NT2/D1 (cell line): ENCODE measurements around the gene SHISA7.

Source experiments
- DNase-seq: peaks from one replicate; pipeline ENCODE4 v3.0.0-alpha.2; 2011; ENCODE audit warnings: low read depth, low spot score
- H3K27me3 ChIP-seq: 2 replicates; pipeline ENCODE4 v1.6.0; 2011; ENCODE audit warnings: mild to moderate bottlenecking; ENCODE audit not compliant: insufficient read length, insufficient read depth
- H3K36me3 ChIP-seq: 2 replicates; pipeline ENCODE4 v1.6.1; 2011; ENCODE audit warnings: mild to moderate bottlenecking, low read length, mixed read lengths; ENCODE audit not compliant: insufficient read depth, insufficient read length
- H3K4me1 ChIP-seq: 2 replicates; pipeline ENCODE4 v1.5.1; 2011; ENCODE audit not compliant: insufficient read depth, insufficient read length
- H3K4me3 ChIP-seq: 2 replicates; pipeline ENCODE4 v1.5.1; 2011; ENCODE audit warnings: low read depth; ENCODE audit not compliant: insufficient read length
- H3K9ac ChIP-seq: 2 replicates; pipeline ENCODE4 v1.6.0; 2011; ENCODE audit warnings: low read depth; ENCODE audit not compliant: insufficient read length
- H3K9me3 ChIP-seq: 2 replicates; pipeline ENCODE4 v1.5.1; 2011; ENCODE audit warnings: mild to moderate bottlenecking, low read length; ENCODE audit not compliant: insufficient read depth
- SUZ12 ChIP-seq: IDR thresholded peaks from 2 replicates; pipeline ENCODE4 v1.6.1; 2011; ENCODE audit not compliant: insufficient read length, insufficient read depth; ENCODE audit errors: extremely low read depth
- YY1 ChIP-seq: IDR thresholded peaks from 2 replicates; pipeline ENCODE4 v1.6.1; 2011; ENCODE audit not compliant: insufficient read length, insufficient read depth
- ZNF274 ChIP-seq: IDR thresholded peaks from 2 replicates; pipeline ENCODE4 v1.6.1; 2011; ENCODE audit warnings: mild to moderate bottlenecking, low read depth, low read length

The SHISA7 gene

DNA sequence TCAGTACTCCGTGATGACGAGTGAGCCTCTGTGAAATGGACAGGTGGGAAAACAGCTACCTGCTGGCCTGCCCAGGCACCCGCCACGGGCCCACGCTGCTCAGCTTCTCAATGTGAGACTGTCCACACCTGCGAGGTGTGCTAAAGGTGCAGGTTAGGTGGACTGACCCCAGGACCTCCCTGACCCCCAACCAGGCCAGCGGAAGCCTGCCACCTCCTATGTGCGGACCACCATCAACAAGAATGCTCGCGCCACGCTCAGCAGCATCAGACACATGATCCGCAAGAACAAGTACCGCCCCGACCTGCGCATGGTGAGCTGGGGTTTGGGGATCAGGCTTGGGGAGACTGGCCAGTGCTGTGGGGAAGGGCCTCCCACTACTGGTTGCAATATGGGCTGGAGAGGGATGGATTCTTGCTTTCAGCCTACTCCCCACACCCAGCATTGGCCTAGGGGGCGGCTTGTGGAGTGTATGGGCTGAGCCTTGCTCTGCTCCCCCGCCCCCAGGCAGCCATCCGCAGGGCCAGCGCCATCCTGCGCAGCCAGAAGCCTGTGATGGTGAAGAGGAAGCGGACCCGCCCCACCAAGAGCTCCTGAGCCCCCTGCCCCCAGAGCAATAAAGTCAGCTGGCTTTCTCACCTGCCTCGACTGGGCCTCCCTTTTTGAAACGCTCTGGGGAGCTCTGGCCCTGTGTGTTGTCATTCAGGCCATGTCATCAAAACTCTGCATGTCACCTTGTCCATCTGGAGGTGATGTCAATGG lies 55.2 kb downstream of the SHISA7 start:
- DNase-seq = no peak
- peaks cover 56% of the 10 kb centered on the region for H3K36me3 ChIP-seq
- peaks cover 43% of the 10 kb centered on the region for H3K4me1 ChIP-seq
- peak overlapping the region; percentile 97 for H3K4me3 ChIP-seq
- peak overlapping the region; percentile 99 for H3K9ac ChIP-seq
- no peaks in the 10 kb centered on the region for H3K9me3 ChIP-seq
- H3K27me3 ChIP-seq = peaks cover under 1% of the 10 kb centered on the region
- TF ChIP-seq ZNF274 (no peak), SUZ12 (no peak), YY1 (no peak)

DNA sequence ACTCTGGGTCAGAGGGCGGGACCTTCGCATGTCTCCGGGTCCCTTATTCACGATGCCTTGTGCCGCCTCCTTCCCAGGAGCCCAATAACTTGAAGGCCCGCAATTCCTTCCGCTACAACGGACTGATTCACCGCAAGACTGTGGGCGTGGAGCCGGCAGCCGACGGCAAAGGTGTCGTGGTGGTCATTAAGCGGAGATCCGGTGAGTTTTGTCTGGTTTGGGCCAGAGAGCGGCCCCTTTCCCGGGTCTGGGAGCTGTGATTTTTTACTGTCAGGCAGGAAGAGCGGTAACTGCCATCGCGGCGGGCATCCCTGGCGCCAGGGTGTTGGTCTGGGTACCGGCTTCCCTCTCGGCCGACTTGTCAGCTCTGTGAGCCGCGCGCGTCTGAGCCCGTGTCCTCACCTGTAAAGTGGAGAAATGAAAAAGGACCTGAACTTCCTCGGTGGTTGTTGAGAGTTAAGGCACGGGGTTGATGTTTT lies 56.6 kb downstream of the SHISA7 start:
- no peak for TF ChIP-seq SUZ12
- TF ChIP-seq YY1 = no peak
- TF ChIP-seq ZNF274 = no peak
- Histone ChIP-seq H3K9ac (peak overlapping the region; percentile 99), H3K9me3 (no peaks in the 10 kb centered on the region), H3K27me3 (peaks cover 12% of the 10 kb centered on the region), H3K36me3 (peaks cover 56% of the 10 kb centered on the region), H3K4me1 (peaks cover 36% of the 10 kb centered on the region), H3K4me3 (peak overlapping the region; percentile 97)
- DNase-seq = no peak

DNA sequence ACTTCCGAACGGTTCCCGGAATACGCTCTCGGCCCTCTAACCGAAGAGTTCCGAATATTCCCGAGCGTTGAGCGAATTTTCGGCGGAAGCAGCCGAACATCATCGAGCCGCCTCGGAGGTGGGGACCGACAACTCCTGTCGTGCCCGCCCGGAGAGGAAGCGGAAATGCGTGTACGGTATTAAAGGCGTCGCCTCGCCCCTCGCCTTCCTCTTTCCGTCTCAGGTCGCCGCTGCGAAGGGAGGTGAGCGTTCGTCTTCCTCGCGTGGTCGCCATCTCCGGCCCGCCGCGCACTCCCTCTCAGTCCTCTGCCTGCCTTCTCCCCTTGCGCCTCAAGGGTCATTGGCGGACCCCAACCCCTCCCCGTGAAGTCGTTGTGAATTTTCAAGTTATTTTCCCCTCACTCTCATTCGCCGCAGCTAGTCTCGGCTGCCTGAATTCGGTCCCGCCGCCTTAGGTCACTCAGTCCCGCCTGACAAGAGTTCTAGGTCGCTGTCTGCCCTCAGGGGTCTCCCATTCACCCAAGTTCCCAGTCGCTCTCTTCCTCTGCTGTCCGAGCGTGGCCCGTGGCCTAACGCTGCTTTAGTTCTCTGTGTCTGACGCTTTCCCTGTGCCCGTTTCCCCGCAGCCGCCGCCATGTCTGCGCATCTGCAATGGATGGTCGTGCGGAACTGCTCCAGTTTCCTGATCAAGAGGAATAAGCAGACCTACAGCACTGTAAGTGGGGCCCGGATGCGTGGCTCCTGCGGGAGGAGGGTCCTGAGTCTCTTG lies 57.2 kb downstream of the SHISA7 start, which contains the start of gene RPL28:
Gene RPL28, plus strand, starts transcription at position 209 of the 769 bp plus-strand sequence. Its CDS starts 426 bp downstream, at position 635.
- peaks cover 50% of the 10 kb centered on the region for H3K36me3 ChIP-seq
- no peak for TF ChIP-seq SUZ12
- peak; percentile 92 for DNase-seq
- peak within 1 kb of the TSS; percentile 97 for H3K4me3 ChIP-seq
- H3K27me3 ChIP-seq = peaks cover 12% of the 10 kb centered on the region
- H3K9ac ChIP-seq = peak within 1 kb of the TSS; percentile 99
- H3K4me1 ChIP-seq = peaks cover 31% of the 10 kb centered on the region
- no peaks in the 10 kb centered on the region for H3K9me3 ChIP-seq

DNA sequence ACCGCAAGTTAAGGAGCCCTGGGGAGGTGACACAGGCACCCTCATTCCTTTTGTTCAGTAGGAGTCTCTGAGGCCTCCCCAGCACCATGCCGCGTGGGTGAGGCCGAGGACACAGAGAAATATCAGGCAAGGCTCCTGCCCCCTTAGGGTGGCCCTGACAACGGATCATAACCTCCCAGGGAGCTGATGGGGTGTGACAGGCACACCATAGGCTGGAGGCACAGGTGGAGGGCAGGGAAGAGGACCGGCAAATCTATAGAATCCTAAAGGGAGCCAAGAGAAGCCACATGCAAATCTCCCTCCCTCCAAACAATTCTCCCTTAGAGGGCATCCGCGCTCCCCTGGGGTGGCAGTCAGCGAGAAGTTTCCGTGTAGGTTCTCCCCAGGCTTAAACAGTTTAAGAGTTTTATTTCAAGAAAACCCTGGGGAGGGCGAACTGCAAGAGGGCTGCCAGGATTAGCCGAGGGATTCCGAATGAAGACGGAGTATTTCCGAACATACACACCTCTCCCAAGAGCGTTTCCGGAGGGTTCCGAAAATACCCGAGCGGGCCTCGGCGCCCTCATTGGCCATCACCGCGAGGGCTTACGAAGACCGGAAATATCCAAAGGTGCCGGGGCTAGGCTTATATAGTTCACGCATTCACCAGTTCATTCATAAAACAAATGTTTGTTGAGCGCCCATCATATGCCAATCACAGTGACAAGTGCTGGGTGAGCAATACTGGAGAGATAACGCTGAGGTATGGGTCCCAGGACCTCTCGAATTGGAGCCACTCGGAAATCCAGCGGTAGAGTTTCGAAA lies 58.0 kb downstream of the SHISA7 start:
- peak overlapping the region; percentile 99 for H3K9ac ChIP-seq
- peaks cover 42% of the 10 kb centered on the region for H3K36me3 ChIP-seq
- H3K27me3 ChIP-seq = peaks cover 12% of the 10 kb centered on the region
- no peak for TF ChIP-seq ZNF274
- TF ChIP-seq SUZ12 = no peak
- TF ChIP-seq YY1 = no peak
- H3K4me3 ChIP-seq = peak overlapping the region; percentile 97
- peak; percentile 82 for DNase-seq
- H3K4me1 ChIP-seq = peaks cover 31% of the 10 kb centered on the region
- H3K9me3 ChIP-seq = no peaks in the 10 kb centered on the region

DNA sequence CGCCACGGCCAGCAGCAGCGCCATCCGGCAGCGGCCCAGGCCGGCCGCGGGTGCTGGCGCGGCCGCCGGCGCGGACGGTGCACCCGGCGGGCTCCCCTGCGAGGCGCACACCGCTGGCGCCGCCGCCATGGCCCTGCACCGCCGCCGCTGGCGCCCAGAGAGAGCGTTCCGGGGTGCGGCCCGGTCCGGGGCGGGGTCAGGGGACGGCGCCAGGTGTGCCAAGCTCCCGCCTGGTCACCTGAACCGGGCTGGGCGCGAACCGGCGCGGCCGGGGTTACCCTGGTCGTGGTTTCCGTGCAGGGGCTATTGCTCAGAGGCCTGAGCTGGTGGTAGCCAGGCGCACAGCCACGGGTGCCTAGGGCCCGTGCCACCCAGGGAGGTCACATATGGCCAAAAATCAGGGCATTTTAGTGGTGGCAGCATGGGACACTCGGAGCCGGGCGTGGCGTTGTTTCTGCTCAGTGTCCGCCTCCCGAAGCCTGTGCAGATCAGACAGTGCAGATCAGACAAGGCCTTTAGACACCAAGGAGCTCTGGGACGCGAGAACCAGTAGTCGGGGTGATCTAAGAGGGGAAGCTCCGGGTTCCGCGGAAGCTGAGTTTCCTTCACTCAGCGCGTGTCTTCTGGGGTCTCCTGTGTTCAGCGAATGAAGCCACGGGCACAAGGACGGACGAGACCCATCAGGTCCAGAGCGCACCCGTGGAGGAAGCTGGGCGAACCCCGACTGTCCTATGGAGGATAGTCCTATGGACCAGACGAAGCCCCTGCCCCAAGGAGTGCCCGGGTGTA lies 58.8 kb downstream of the SHISA7 start, which contains the start of gene TMEM238:
Gene TMEM238, minus strand, starts transcription at position 162 of the 789 bp plus-strand sequence. Its CDS starts 33 bp downstream, at position 129.
- H3K4me1 ChIP-seq = peaks cover 24% of the 10 kb centered on the region
- no peak for DNase-seq

More for the DNA sequence above, 58.8 kb downstream of the SHISA7 start, which contains the start of gene TMEM238:
- peaks cover 34% of the 10 kb centered on the region for H3K36me3 ChIP-seq
- no peaks in the 10 kb centered on the region for H3K9me3 ChIP-seq
- peak within 1 kb of the TSS; percentile 97 for H3K4me3 ChIP-seq
- TF ChIP-seq ZNF274 (no peak), SUZ12 (no peak), YY1 (no peak)
- H3K9ac ChIP-seq = peak within 1 kb of the TSS; percentile 99
- peaks cover 12% of the 10 kb centered on the region for H3K27me3 ChIP-seq
